Right ventricle myocardium inferior (tissue), 1 donor: ENCODE measurements around the gene BCL2. TPM values are rescaled to one million over a fixed set of nuclear protein-coding genes. Genes with fewer than 3 reads are reported as not detected.

ENCODE experiments used
- ATAC-seq: fragments of 200-7000 bp; cut with Tn5 transposase; one replicate; pipeline ENCODE4 v1.9.1; 2020; ENCODE audit warnings: mild to moderate bottlenecking, moderate library complexity
- DNase-seq: peaks from one replicate; pipeline ENCODE4 v3.0.0; 2021; ENCODE audit errors: missing footprints
- intact Hi-C: fragments of 100-400 bp; cut with DNase I; formaldehyde crosslinking; loops from one replicate; pipeline ENCODE4 v1.11.0; 2022
- total RNA-seq: library from RNA; stranded (reverse); fragmentation: NEBNext Ultra II Directional; extraction: Animal tissue kit (Norgen Biotek cat#: 25700); gene quantifications from one replicate; pipeline ENCODE4 v1.2.1, GENCODE V29; 2021
- donor health status: DM: no; HTN: yes; CAD: no; lungs with severe emphysema.

Gene BCL2
- total RNA-seq, 1 donor from 2014 or later: 7.4 TPM

GRCh38 chr18:63128237-63128974 is 191.2 kb downstream of the BCL2 start:
- DNase-seq: no peak
- intact Hi-C loops: no loop called here

GRCh38 chr18:63126134-63127069 is 193.2 kb downstream of the BCL2 start:
- ATAC-seq: no peak

More at GRCh38 chr18:63128237-63128974, 191.2 kb downstream of the BCL2 start:
- ATAC-seq: no peak

GRCh38 chr18:63120620-63121019 is 198.9 kb downstream of the BCL2 start:
- ATAC-seq (no peak), DNase-seq (no peak)
- intact Hi-C loops: no loop called here

More at GRCh38 chr18:63126134-63127069, 193.2 kb downstream of the BCL2 start:
- intact Hi-C loops: no loop called here
- no peak for DNase-seq

GRCh38 chr18:63119647-63120046 is 199.9 kb downstream of the BCL2 start:
- intact Hi-C loops: loop anchor here (5.0 kb wide), 1 partner anchor 38 kb away; no protein-coding TSS in a partner anchor
- peak; percentile 64 for ATAC-seq

GRCh38 chr18:63113899-63114565 is 205.5 kb downstream of the BCL2 start:
- DNase-seq: no peak
- ATAC-seq: no peak
- intact Hi-C loops: no loop called here

More at GRCh38 chr18:63119647-63120046, 199.9 kb downstream of the BCL2 start:
- no peak for DNase-seq

GRCh38 chr18:63112706-63113105 is 206.9 kb downstream of the BCL2 start:
- no peak for DNase-seq
- intact Hi-C loops: no loop called here
- ATAC-seq: no peak

- ATAC-seq (peak; percentile 69), DNase-seq (no peak)
- intact Hi-C loops: no loop called here
Measured at GRCh38 chr18:63111671-63112402, 207.7 kb downstream of the BCL2 start.

- no peak for ATAC-seq
- intact Hi-C loops: no loop called here
Measured at GRCh38 chr18:63109802-63110201, 209.8 kb downstream of the BCL2 start.

GRCh38 chr18:63109022-63109421 is 210.5 kb downstream of the BCL2 start:
- ATAC-seq (no peak), DNase-seq (no peak)
- intact Hi-C loops: no loop called here

More at GRCh38 chr18:63109802-63110201, 209.8 kb downstream of the BCL2 start:
- no peak for DNase-seq

- no peak for ATAC-seq
- intact Hi-C loops: no loop called here
- no peak for DNase-seq
Measured at GRCh38 chr18:63107931-63108330, 211.6 kb downstream of the BCL2 start.

- no peak for ATAC-seq
Measured at GRCh38 chr18:63107171-63107845, 212.3 kb downstream of the BCL2 start.

GRCh38 chr18:63106727-63107126 is 212.8 kb downstream of the BCL2 start:
- intact Hi-C loops: no loop called here
- no peak for DNase-seq
- ATAC-seq: no peak

More at GRCh38 chr18:63107171-63107845, 212.3 kb downstream of the BCL2 start:
- DNase-seq: no peak
- intact Hi-C loops: no loop called here

GRCh38 chr18:63105636-63106316 is 213.8 kb downstream of the BCL2 start:
- intact Hi-C loops: no loop called here
- no peak for ATAC-seq
- no peak for DNase-seq

GRCh38 chr18:63104868-63105267 is 214.7 kb downstream of the BCL2 start:
- DNase-seq (no peak), ATAC-seq (no peak)
- intact Hi-C loops: no loop called here

GRCh38 chr18:63102941-63103744 is 216.4 kb downstream of the BCL2 start:
- ATAC-seq (no peak), DNase-seq (no peak)
- intact Hi-C loops: no loop called here

GRCh38 chr18:63100630-63101055 is 218.9 kb downstream of the BCL2 start:
- intact Hi-C loops: no loop called here
- ATAC-seq: no peak
- no peak for DNase-seq
